COLO668 (cell line): ENCODE data around the gene SOX3.
A peak's percentile ranks its signal among the peaks of the same experiment; 100 is the strongest.

Experiments
- DNase-seq: peaks from one replicate; lab custom pipeline; 2025; ENCODE audit not compliant: unreplicated experiment; lab: John Stamatoyannopoulos, UW

The SOX3 gene

DNA sequence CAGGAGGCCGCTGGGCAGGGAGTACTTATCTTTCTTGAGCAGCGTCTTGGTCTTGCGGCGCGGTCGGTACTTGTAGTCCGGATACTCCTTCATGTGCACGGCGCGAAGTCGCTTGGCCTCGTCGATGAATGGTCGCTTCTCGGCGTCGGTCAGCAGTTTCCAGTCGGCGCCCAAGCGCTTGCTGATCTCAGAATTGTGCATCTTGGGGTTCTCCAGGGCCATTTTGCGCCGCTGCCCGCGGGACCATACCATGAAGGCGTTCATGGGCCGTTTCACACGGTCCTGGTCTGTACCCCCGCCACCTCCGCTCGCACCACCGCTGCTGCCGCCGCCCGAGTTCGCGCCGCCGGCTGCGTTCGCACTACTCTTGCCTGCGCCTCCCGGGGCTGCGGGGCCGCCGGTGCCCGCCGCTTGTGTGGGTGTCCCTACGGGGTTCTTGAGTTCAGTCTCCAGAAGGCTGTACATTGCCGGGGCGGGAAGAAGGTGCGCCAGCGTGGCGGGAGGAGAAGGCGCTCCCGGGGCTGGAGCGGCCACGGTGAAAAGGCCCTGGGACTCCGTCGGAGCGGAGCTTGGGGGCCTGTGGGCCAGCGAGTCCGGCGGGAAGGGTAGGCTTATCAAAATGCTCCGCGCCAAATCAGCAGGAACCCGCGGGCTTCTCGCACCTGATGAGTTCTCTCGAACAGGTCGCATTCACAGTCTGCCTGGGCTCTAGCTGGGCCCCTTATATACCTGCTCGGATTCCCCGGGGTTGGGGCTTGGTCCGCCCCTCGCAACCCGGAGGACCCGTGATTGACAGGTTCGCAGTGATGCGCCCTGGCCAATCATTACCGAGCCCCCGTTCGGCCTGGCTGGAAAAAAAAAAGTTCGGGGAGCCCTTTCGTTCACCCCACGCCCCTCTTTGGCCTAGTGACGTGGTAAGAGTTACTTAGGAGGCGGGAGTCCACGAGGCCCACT, at the start of gene SOX3:
TSS of gene SOX3 (minus strand) at position 699 of the 954 bp plus-strand sequence. CDS start at position 690, 9 bp downstream.
- no peak for DNase-seq

GRCh38 chrX:140548985-140549384, 44.1 kb upstream of the SOX3 start:
- no peak for DNase-seq

DNA sequence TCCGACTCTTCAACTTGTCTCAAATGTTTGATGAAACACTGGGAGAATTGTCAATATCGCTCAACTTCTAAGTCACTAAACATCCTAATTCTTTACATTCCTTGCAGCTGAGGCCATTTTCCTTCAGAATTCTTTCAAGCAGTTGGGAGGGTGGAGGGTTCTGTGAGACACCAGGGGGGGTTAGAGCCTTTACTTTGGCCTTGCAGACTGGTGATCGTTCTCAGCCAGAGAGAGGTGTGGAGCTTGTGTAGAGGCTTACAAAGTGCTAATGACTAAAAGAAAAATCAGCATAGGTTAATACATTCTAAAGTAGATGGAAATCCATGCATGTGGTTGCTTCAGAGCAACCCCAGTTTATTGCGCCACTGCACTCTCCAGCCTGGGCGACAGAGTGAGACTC, 21.3 kb upstream of the SOX3 start:
- no peak for DNase-seq

GRCh38 chrX:140525448-140525847, 20.6 kb upstream of the SOX3 start:
- DNase-seq = no peak

GRCh38 chrX:140524556-140524955, 19.7 kb upstream of the SOX3 start:
- no peak for DNase-seq

DNA sequence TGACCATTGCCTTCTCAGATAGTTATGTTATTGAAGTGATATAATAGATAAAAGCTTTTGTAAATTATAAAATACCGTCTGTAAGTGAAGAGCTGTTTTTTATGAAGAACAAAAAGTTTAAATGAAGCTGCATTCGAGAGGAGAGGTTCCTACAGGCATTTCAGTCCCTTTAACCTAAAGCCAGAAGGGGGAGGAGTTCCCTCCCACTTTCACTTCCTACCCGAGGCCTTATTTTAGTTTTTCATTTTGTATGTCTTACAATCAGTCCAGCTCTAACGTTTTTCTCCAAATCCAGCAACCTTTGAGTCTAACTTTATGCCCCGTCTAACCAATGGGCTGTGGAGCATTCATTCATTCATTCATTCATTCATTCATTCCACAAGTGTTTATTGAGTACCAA, 16.5 kb upstream of the SOX3 start:
- no peak for DNase-seq

GRCh38 chrX:140514554-140514953, 9.7 kb upstream of the SOX3 start:
- no peak for DNase-seq

- DNase-seq = no peak
Measured at GRCh38 chrX:140510895-140511295, 6.0 kb upstream of the SOX3 start.

GRCh38 chrX:140510306-140510676, 5.4 kb upstream of the SOX3 start:
- no peak for DNase-seq

GRCh38 chrX:140509468-140510305, 4.8 kb upstream of the SOX3 start:
- no peak for DNase-seq

GRCh38 chrX:140508958-140509357, 4.1 kb upstream of the SOX3 start:
- no peak for DNase-seq

DNA sequence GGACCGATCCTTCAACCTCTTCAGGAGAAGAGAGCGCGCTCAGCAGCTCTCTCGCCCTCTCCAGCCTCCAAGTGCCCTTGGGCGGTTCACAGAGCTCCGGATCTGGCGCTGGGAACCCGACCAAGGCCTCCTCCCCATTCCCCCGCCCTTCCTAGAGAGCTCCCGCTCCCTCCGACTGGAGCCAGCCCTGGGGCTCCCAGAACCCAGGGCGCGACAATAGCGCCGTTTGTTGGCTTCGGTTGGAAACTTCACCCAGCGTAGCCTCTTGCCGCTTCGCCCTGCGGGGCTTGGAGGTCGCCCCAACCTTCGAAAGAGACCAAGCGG, 3.1 kb upstream of the SOX3 start:
- DNase-seq = no peak

GRCh38 chrX:140507223-140507981, 2.5 kb upstream of the SOX3 start:
- peak; percentile 2 for DNase-seq

- DNase-seq = peak; percentile 3
Measured at GRCh38 chrX:140505421-140506337, 810 bp upstream of the SOX3 start.

GRCh38 chrX:140503714-140504351, 1.0 kb downstream of the SOX3 start:
- DNase-seq = peak; percentile 58

GRCh38 chrX:140503238-140503601, 1.6 kb downstream of the SOX3 start:
- no peak for DNase-seq

DNA sequence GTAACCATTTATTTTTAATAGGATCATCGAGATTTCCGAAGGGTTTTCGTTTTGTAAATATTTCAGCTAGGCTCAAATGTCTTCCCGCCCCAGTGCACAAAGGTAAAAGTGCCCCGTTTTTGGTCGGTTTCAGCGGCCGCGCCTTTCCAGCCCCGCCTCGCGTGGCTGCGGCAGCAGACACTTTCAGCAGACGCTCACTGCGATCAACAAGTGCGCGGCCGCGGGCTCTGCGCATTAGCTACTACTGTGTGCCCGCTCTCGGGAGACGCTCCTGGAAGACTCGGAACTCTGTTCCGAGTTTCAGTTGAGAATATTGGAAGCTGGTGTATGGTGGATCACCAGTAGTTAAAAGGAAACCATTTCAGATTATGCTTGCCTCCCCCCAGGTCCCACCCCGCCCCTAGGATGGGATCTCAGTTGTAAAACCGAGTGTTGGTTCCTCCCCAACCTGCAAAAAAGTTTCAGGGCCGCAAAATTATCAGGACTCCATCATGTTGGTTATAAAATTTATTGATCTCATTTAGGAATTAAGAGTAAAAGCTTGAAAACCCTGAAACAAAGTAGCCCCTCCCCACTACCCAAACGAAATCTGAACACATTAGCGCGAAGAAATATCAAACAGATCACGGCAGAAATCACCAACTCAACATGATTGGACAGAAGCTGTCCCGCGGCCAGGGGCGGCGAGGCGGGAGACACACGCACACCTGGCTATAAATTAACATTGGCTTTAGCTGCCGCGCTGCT, 2.2 kb downstream of the SOX3 start:
- DNase-seq = no peak

DNA sequence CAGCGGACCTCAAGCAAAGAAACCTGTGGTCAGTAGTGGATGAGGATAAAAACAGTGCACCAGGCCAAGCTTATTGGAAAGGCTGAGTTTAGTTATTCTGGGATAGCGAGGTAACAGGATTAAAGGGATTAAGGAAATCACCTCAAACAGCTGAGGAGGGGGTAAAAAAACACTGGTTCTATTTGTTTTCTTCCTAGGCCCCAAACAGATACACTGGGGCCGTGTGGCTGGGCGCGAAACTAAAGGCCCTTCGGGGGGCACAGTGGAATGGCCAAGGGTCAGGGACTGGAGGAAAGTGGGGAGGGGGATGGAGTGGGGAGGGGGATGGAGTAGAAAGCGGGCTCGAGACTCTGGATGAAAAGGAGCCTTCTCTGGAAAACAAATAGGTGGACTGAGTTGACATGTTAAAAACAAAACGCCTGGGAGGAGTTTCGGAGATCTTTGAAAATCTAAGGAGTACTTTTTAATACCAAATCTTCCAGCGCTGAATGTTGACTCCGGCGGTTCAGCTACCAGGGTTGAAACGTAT, 2.9 kb downstream of the SOX3 start:
- DNase-seq = no peak

GRCh38 chrX:140501321-140501720, 3.5 kb downstream of the SOX3 start:
- no peak for DNase-seq
